ENCODE data around the gene ZIM2.
"Not testable (repeated sequence)": the region's sequence is repeated elsewhere in the genome, so short reads cannot be mapped to it uniquely, and the experiment has no call there.

ZIM2 gene

DNA sequence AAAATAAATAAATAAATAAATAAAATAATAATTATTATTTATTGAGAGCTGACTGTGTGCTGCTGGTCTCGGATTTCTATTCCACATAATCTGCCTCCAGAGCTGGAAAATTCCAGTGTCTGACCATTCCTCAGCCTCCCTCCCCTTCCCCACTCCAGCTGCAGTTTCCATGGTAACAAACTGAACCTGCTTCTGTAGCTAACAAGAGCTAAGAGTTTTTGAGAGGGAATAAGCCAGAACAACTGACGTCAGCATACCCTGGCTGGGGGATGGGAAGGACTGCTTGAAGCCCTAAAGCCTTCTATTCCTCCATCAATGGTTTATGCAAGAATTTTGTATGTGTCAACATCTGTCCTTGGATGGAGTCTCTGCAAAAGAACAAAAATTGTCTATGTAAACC, 26.0 kb upstream of the ZIM2 start:
- WGBS, 2 experiments (ENCODE audit: insufficient coverage in 2 of 2): 50% methylated on average over 1 of the region's 2 CpGs; no CpG with 5 or more reads in 1 of the 2 experiments
- Histone ChIP-seq H3K36me3 (ENCODE audit: control insufficient read depth, insufficient read depth, low read length) (no peaks in the 10 kb centered on the region), H3K4me3 (ENCODE audit: extremely low read depth, insufficient read depth, low read length, poor library complexity, severe bottlenecking) (no peak overlapping the region), H3K9me3 (ENCODE audit: control insufficient read depth, low read length) (peaks cover 83% of the 10 kb centered on the region), H3K4me1 (ENCODE audit: control insufficient read depth, insufficient read depth, low read length, poor library complexity, severe bottlenecking) (no peaks in the 10 kb centered on the region), H3K27ac (ENCODE audit: low read depth, low read length, severe bottlenecking) (no peak overlapping the region)

DNA sequence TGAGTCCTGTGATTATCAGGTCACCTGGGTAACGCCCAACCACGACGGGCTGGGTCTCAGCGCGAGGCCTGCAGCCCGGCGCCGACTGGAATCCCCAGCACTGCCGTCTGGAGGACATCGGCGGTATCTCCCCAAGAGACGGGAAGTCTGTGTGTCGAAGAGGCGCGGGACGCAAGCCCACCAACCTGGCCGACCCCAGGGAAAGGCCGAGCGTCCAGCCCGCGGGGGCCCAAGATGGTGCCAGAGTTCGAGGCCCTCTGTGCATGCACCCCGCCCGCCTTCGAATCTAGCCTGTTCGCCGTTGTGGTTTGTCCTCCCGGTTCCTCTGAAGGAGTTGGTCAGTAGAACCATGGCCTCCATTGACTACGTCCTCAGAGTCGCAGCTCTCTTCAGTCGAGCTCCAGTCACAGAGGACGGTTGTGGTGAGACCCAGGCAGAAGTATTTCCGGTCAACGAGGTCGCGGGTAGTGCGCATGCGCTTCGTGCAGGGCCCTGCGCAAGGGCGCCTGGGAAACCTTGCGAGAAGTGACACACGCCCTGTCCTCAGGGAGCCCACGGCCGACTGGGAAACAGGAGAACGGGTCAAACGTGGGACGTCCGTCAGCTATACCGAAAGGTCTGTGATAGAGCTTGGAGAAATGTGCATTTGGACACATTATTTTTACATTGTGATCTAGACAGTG, 24.1 kb upstream of the ZIM2 start:
- 89% methylated on average over 43 to 50 of the region's 50 CpGs for WGBS, 2 experiments (ENCODE audit: insufficient coverage in 2 of 2)
- Histone ChIP-seq H3K36me3 (ENCODE audit: control insufficient read depth, insufficient read depth, low read length) (no peaks in the 10 kb centered on the region), H3K4me3 (ENCODE audit: extremely low read depth, insufficient read depth, low read length, poor library complexity, severe bottlenecking) (no peak overlapping the region), H3K27ac (ENCODE audit: low read depth, low read length, severe bottlenecking) (no peak overlapping the region), H3K9me3 (ENCODE audit: control insufficient read depth, low read length) (peaks cover 82% of the 10 kb centered on the region), H3K4me1 (ENCODE audit: control insufficient read depth, insufficient read depth, low read length, poor library complexity, severe bottlenecking) (no peaks in the 10 kb centered on the region)

DNA sequence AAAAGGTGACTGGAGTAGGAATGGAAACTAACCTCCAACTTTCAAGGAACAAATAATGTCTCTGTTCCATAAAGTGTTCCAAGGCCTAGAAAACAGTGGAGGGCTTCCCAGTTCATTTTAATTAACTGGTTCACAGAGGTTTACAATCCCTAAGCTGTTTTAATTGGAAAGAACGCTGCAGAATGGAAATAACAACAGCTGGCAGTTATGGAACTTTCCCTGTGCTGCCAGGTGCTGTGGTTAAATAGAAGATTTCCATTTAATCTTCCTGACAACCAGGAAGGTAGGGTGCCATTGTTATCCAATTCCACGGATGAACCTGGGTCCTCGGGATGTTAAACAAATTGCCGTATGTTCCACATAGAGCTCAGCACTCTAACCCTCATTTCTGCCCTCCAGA, 22.2 kb upstream of the ZIM2 start:
- WGBS, 2 experiments (ENCODE audit: insufficient coverage in 2 of 2): 75 to 83% methylated on average over 3 to 4 of the region's 4 CpGs
- H3K4me1 ChIP-seq (ENCODE audit: control insufficient read depth, insufficient read depth, low read length, poor library complexity, severe bottlenecking): no peaks in the 10 kb centered on the region
- H3K36me3 ChIP-seq (ENCODE audit: control insufficient read depth, insufficient read depth, low read length): no peaks in the 10 kb centered on the region
- H3K9me3 ChIP-seq (ENCODE audit: control insufficient read depth, low read length): peaks cover 74% of the 10 kb centered on the region
- H3K4me3 ChIP-seq (ENCODE audit: extremely low read depth, insufficient read depth, low read length, poor library complexity, severe bottlenecking): no peak overlapping the region
- H3K27ac ChIP-seq (ENCODE audit: low read depth, low read length, severe bottlenecking): no peak overlapping the region

DNA sequence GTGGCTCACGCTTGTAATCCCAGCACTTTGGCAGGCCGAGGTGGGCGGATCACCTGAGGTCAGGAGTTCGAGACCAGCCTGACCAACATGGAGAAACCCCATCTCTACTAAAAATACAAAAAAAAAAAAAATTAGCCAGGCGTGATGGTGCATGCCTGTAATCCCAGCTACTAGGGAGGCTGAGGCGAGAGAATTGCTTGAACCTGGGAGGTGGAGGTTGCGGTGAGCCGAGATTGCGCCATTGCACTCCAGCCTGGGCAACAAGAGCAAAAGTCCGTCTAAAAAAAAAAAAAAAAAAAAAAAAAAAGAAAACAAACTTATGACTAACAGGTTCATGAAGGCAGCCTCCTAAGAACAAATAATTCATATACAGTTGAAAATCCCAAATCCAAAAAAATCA, 19.9 kb upstream of the ZIM2 start:
- not testable (repeated sequence) for H3K4me1 ChIP-seq (ENCODE audit: control insufficient read depth, insufficient read depth, low read length, poor library complexity, severe bottlenecking); H3K36me3 ChIP-seq (ENCODE audit: control insufficient read depth, insufficient read depth, low read length); H3K4me3 ChIP-seq (ENCODE audit: extremely low read depth, insufficient read depth, low read length, poor library complexity, severe bottlenecking); H3K27ac ChIP-seq (ENCODE audit: low read depth, low read length, severe bottlenecking)
- H3K9me3 ChIP-seq (ENCODE audit: control insufficient read depth, low read length): peaks cover 77% of the 10 kb centered on the region
- WGBS, 2 experiments (ENCODE audit: insufficient coverage in 2 of 2): no CpG with 5 or more reads among the region's 10 CpGs

DNA sequence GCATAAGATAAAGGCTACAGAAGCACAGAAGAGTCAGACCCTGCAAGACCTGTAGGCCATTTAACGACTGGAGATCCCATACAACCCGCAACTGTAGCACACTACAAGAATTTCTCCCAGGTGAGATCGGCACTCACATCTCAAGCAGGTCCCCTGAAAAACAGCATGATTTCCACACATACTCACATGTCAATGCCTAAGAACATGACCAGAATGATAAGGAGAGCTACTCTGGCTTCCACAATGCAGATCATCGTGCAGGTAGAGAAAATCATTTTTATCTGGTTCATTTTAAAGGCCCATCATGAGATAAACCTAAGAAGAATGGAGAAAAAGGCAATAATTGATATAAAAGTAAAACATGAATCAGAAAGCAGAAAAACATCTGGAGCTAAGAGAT, 17.5 kb upstream of the ZIM2 start:
- H3K4me3 ChIP-seq (ENCODE audit: extremely low read depth, insufficient read depth, low read length, poor library complexity, severe bottlenecking): no peak overlapping the region
- H3K9me3 ChIP-seq (ENCODE audit: control insufficient read depth, low read length): peaks cover 65% of the 10 kb centered on the region
- H3K4me1 ChIP-seq (ENCODE audit: control insufficient read depth, insufficient read depth, low read length, poor library complexity, severe bottlenecking): no peaks in the 10 kb centered on the region
- H3K27ac ChIP-seq (ENCODE audit: low read depth, low read length, severe bottlenecking): no peak overlapping the region
- H3K36me3 ChIP-seq (ENCODE audit: control insufficient read depth, insufficient read depth, low read length): no peaks in the 10 kb centered on the region
- 65 to 95% methylated on average over 3 to 4 of the region's 4 CpGs for WGBS, 2 experiments (ENCODE audit: insufficient coverage in 2 of 2)

DNA sequence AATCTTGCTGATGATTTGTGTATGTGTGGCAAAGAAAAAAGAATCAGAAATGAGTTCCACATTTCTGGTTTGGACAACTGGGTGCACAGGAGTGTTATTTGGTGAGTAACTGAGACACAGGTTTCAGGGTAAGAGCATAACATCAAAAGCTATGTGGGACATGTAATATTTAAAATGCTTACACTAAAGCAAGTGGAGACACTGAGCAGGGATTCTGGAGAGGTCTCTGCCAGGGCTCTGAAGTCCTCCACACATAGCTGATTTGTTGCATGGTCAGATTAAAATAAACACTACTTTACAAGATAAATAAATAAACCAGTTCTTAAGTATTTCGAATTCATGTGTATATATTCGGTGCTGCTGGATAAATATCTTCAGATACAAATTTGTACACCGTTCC, 16.3 kb upstream of the ZIM2 start:
- Histone ChIP-seq H3K27ac (ENCODE audit: low read depth, low read length, severe bottlenecking) (no peak overlapping the region), H3K4me3 (ENCODE audit: extremely low read depth, insufficient read depth, low read length, poor library complexity, severe bottlenecking) (no peak overlapping the region), H3K9me3 (ENCODE audit: control insufficient read depth, low read length) (peaks cover 60% of the 10 kb centered on the region), H3K36me3 (ENCODE audit: control insufficient read depth, insufficient read depth, low read length) (no peaks in the 10 kb centered on the region), H3K4me1 (ENCODE audit: control insufficient read depth, insufficient read depth, low read length, poor library complexity, severe bottlenecking) (no peaks in the 10 kb centered on the region)
- 55% methylated on average over 2 of the region's 3 CpGs; no CpG with 5 or more reads in 1 of the 2 experiments for WGBS, 2 experiments (ENCODE audit: insufficient coverage in 2 of 2)

DNA sequence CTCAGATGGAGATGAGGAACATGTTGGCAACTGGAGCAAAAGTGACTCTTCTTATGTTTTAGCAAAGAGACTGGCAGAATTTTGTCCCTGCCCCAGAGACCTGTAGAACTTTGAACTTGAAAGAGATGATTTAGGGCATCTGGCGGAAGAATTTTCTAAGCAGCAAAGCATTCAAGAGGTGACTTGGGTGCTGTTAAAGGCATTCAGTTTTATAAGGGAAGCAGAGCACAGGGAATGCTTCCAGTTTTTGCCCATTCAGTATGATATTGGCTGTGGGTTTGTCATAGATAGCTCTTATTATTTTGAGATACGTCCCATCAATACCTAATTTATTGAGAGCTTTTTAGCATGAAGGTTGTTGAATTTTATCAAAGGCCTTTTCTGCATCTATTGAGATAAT, 11.8 kb upstream of the ZIM2 start:
- peaks cover 51% of the 10 kb centered on the region for H3K9me3 ChIP-seq (ENCODE audit: control insufficient read depth, low read length)
- WGBS, 2 experiments (ENCODE audit: insufficient coverage in 2 of 2): 78 to 93% methylated on average over 1 of the region's 2 CpGs
- not testable (repeated sequence) for H3K27ac ChIP-seq (ENCODE audit: low read depth, low read length, severe bottlenecking); H3K36me3 ChIP-seq (ENCODE audit: control insufficient read depth, insufficient read depth, low read length); H3K4me1 ChIP-seq (ENCODE audit: control insufficient read depth, insufficient read depth, low read length, poor library complexity, severe bottlenecking); H3K4me3 ChIP-seq (ENCODE audit: extremely low read depth, insufficient read depth, low read length, poor library complexity, severe bottlenecking)

DNA sequence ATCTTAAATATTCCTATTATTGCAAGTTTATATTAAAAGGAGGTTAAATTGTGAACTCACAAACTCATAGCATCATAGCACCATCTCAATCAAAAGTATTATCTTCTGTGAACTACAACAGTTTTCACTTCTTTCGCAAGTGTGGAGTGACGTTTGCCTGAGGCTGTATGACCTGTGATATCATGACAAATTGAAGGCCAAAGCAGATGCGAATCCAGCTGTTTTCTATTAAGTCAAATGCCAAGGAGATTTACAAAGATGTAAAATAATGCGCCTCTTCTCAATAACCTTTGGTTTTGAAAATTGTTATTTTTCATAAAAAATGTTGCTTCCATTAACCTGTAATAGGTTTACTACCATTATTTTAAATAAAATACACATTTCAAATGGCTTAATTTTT, 7.6 kb upstream of the ZIM2 start:
- WGBS, 2 experiments (ENCODE audit: insufficient coverage in 2 of 2): 71% methylated on average over 3 of the region's 4 CpGs; no CpG with 5 or more reads in 1 of the 2 experiments
- no peaks in the 10 kb centered on the region for H3K36me3 ChIP-seq (ENCODE audit: control insufficient read depth, insufficient read depth, low read length)
- H3K9me3 ChIP-seq (ENCODE audit: control insufficient read depth, low read length): peaks cover 36% of the 10 kb centered on the region
- no peaks in the 10 kb centered on the region for H3K4me1 ChIP-seq (ENCODE audit: control insufficient read depth, insufficient read depth, low read length, poor library complexity, severe bottlenecking)
- no peak overlapping the region for H3K27ac ChIP-seq (ENCODE audit: low read depth, low read length, severe bottlenecking)
- no peak overlapping the region for H3K4me3 ChIP-seq (ENCODE audit: extremely low read depth, insufficient read depth, low read length, poor library complexity, severe bottlenecking)

DNA sequence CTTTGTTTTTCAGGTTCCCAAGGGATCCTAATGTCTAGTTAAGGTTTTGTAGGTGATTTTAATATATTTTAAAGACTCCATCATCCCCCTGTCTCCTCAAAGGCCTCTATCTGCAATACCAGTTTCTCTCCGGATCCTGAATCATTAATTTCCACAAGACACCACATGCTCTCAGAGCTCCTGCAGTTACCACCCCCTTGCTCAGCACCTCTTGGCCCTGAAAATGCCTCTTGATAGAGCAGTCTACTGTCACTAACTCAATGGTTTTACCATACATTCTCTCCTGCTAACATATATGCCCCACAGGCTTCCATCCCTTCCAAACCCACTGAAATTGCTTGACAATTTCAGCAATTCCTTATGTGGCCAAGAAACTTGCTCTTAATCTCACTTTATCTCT, 1.9 kb upstream of the ZIM2 start:
- 71 to 82% methylated on average over 1 of the region's 1 CpG for WGBS, 2 experiments (ENCODE audit: insufficient coverage in 2 of 2)
- H3K9me3 ChIP-seq (ENCODE audit: control insufficient read depth, low read length): peaks cover 59% of the 10 kb centered on the region
- H3K27ac ChIP-seq (ENCODE audit: low read depth, low read length, severe bottlenecking): no peak overlapping the region
- no peaks in the 10 kb centered on the region for H3K36me3 ChIP-seq (ENCODE audit: control insufficient read depth, insufficient read depth, low read length)
- H3K4me3 ChIP-seq (ENCODE audit: extremely low read depth, insufficient read depth, low read length, poor library complexity, severe bottlenecking): no peak overlapping the region
- H3K4me1 ChIP-seq (ENCODE audit: control insufficient read depth, insufficient read depth, low read length, poor library complexity, severe bottlenecking): no peaks in the 10 kb centered on the region

DNA sequence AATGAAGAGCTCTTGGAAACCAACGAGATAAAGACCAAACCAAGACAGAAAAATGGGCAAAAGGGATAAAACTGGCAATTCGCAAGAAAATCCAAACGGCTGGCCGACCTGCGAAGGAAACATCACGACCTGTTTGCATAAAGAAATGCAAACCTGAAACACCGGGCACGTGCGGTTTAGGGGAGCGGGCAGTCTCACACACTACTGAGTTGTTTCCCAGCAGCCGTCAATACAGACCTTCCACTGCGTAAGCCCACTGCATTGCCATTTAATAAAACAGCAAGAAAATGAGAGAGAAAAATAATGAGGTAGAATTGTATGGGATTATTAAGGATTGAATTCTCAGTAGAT, 642 bp upstream of the ZIM2 start:
- Histone ChIP-seq H3K4me1 (ENCODE audit: control insufficient read depth, insufficient read depth, low read length, poor library complexity, severe bottlenecking) (no peaks in the 10 kb centered on the region), H3K4me3 (ENCODE audit: extremely low read depth, insufficient read depth, low read length, poor library complexity, severe bottlenecking) (no peak overlapping the region), H3K36me3 (ENCODE audit: control insufficient read depth, insufficient read depth, low read length) (no peaks in the 10 kb centered on the region), H3K27ac (ENCODE audit: low read depth, low read length, severe bottlenecking) (no peak overlapping the region), H3K9me3 (ENCODE audit: control insufficient read depth, low read length) (peaks cover 67% of the 10 kb centered on the region)
- WGBS, 2 experiments (ENCODE audit: insufficient coverage in 2 of 2): 76 to 78% methylated on average over 10 of the region's 12 CpGs

DNA sequence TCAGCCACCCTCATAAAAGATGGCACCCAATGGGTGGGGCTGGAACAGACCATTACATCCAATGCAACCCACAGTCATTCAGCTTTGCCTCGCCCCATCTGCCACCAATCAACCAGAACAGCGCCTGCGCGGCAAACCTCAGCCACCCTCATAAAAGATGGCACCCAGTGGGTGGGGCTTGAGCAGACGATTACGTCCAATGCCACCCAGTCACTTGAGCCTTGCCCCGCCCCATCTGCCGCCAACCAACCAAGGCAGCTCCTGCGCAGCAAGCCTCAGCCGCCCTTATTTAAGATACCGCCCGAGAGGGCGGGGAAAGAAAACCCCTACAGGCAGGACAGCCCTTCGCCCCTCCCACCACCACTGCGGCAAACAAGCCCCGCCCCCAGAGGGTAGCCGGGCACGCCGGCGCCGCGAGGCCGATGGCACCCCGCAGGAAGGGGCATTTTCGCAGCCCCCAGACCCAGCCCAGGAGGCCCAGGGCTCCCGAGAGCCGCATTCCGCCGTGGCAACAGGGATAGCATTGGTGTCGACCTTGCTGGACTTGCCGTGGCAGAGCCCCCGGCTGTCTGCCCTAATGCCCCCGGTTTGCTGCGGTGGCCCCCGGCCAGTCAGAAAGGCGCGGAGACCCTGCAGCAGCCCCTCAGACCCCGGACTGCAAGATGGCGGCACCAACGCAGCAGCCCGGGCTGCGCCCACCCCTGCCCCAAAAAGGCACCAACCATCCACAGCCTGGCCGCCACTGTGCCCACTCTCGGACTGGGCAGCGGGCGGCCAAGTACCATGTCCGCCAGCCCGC, 675 bp downstream of the ZIM2 start:
- H3K27ac ChIP-seq (ENCODE audit: low read depth, low read length, severe bottlenecking): no peak overlapping the region
- H3K4me1 ChIP-seq (ENCODE audit: control insufficient read depth, insufficient read depth, low read length, poor library complexity, severe bottlenecking): no peaks in the 10 kb centered on the region
- WGBS, 2 experiments (ENCODE audit: insufficient coverage in 2 of 2): 91 to 94% methylated on average over 19 to 33 of the region's 48 CpGs
- H3K36me3 ChIP-seq (ENCODE audit: control insufficient read depth, insufficient read depth, low read length): no peaks in the 10 kb centered on the region
- peaks cover 78% of the 10 kb centered on the region for H3K9me3 ChIP-seq (ENCODE audit: control insufficient read depth, low read length)
- no peak overlapping the region for H3K4me3 ChIP-seq (ENCODE audit: extremely low read depth, insufficient read depth, low read length, poor library complexity, severe bottlenecking)
